ENCODE data around the gene SLC25A38.
A peak's percentile ranks its signal among the peaks of the same experiment; 100 is the strongest.

The SLC25A38 gene

DNA sequence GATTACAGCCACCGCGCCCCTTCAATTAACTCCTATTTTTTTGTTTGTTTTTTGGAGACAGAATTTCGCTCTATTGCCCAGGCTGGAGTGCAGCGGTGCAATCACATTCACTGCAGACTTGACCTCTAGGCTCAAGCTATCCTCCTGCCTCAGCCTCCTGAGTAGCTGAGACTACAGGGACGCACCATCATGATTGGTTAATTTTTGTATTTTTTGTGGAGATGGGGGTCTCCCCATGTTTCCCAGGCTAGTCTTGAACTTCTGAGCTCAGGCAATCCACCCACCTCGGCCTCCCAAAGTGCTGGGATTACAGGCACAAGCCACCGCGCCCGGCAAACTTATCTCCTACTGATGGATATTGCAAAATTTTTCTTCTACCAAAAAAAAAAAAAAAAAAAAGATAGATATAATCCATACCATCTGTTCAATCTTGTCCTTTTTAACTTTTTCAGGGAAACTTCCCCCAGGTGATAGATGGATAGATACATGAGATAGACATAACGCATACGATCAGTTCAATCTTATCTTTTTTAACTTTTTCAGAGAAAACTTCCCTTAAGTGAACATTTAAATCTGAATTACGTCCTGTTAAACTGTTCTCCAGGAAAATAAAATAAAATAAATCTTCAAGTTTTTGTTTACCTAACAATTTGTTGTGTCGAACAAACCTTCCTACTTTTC lies 22.7 kb downstream of the SLC25A38 start:
- no peaks in the 10 kb centered on the region for H3K9me3 ChIP-seq
- H3K4me3 ChIP-seq (ENCODE audit: low read depth in 1 of 2, low read length in 1 of 2) = peak overlapping the region; percentile 83 to 86
- no peaks in the 10 kb centered on the region for H3K27me3 ChIP-seq
- peaks cover 14 to 19% of the 10 kb centered on the region in 2 experiments for H3K4me1 ChIP-seq (ENCODE audit: control insufficient read depth in 1 of 2, insufficient read depth in 1 of 2, low read depth in 1 of 2, low read length in 1 of 2)
- peaks cover 18% of the 10 kb centered on the region for H3K36me3 ChIP-seq
- peak overlapping the region; percentile 83 for H3K27ac ChIP-seq
- no peak for TF ChIP-seq CTCF (IDR thresholded peaks at IDR 0.05)

DNA sequence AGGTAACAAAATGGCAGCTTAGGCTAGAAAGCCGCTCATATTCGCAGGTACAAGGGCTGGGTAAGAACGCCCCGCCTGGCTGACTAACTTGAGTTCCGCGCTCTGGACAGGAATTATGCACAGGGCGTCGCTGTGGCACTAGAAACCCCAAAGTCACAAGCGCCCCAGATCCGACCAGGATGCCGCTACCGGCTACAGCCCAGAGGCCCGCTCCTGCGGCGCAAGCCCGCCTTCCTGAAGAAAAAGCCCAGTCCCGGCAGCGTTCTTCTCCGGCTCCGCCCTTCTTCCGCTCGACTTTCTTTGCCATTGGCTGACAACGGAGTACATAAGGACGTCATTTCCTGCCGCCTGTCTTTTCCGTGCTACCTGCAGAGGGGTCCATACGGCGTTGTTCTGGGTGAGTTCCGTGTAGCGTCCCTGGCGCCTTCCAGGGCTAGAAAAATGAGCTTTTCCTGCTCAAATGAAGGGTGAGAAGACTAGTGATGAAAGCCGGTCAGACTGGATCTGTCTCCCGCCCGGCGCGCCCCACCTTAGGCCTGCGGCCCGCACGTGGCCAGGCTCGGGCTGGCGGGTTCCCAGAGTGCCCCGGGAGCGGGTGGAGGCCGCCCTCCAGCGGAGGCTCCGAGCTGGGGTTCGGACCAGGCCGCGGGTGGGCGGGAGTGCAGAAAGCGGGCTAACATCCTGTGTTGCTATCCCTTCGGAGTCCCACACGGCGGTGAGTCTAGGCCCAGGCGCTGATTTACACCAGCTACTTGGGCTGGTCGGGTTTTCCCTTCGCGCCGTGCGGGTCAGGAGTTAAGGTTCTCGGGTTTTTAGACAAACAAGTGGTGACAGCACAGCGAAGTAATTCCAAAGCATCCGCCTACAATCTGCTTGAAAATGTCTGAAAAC lies 23.4 kb downstream of the SLC25A38 start, which contains the start of gene RPSA:
Gene RPSA, plus strand, starts transcription at position 353 of the 891 bp plus-strand sequence. CDS start 934 bp downstream, outside the sequence.
- peak within 1 kb of the TSS; percentile 83 to 86 for H3K4me3 ChIP-seq (ENCODE audit: low read depth in 1 of 2, low read length in 1 of 2)
- H3K9me3 ChIP-seq = no peaks in the 10 kb centered on the region
- peak; percentile 52 for TF ChIP-seq CTCF (IDR thresholded peaks at IDR 0.05)
- H3K36me3 ChIP-seq = peaks cover 25% of the 10 kb centered on the region
- H3K27me3 ChIP-seq = no peaks in the 10 kb centered on the region
- peaks cover 14 to 19% of the 10 kb centered on the region in 2 experiments for H3K4me1 ChIP-seq (ENCODE audit: control insufficient read depth in 1 of 2, insufficient read depth in 1 of 2, low read depth in 1 of 2, low read length in 1 of 2)
- peak within 1 kb of the TSS; percentile 83 for H3K27ac ChIP-seq

DNA sequence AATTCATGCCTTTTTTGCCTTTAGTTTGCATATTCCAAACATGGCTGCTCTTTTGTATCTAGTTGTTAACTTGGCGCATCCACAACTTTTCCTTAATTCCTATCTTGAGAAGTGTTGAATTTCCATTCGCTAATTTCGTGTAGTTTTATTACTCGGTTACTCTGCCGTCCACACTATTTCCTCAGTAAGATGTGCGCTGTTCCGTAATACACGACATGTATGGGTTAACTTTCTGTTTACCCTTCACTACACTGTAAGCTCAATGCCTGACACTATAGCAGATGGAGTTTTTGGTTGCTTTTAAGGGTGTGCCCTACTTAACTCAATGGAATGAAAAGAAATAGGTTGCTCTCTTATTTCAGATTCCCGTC lies 24.1 kb downstream of the SLC25A38 start:
- Histone ChIP-seq H3K27me3 (no peaks in the 10 kb centered on the region), H3K4me3 (ENCODE audit: low read depth in 1 of 2, low read length in 1 of 2) (peak overlapping the region; percentile 83 to 86), H3K27ac (peak overlapping the region; percentile 83), H3K4me1 (ENCODE audit: control insufficient read depth in 1 of 2, insufficient read depth in 1 of 2, low read depth in 1 of 2, low read length in 1 of 2) (peaks cover 14 to 19% of the 10 kb centered on the region in 2 experiments), H3K9me3 (no peaks in the 10 kb centered on the region), H3K36me3 (peaks cover 32% of the 10 kb centered on the region)
- TF ChIP-seq CTCF (IDR thresholded peaks at IDR 0.05) = no peak

GRCh38 chr3:39407773-39408492 lies 24.8 kb downstream of the SLC25A38 start:
- Histone ChIP-seq H3K36me3 (peaks cover 39% of the 10 kb centered on the region), H3K4me1 (ENCODE audit: control insufficient read depth in 1 of 2, insufficient read depth in 1 of 2, low read depth in 1 of 2, low read length in 1 of 2) (peaks cover 14 to 19% of the 10 kb centered on the region in 2 experiments), H3K9me3 (no peaks in the 10 kb centered on the region), H3K27me3 (no peaks in the 10 kb centered on the region), H3K27ac (no peak overlapping the region), H3K4me3 (ENCODE audit: low read depth in 1 of 2, low read length in 1 of 2) (no peak overlapping the region)
- no peak for TF ChIP-seq CTCF (IDR thresholded peaks at IDR 0.05)
